SK-N-SH treated with all-trans-retinoic acid at 6 μM for 48 hours (cell line): Measurements from ENCODE around the gene SLC39A5.

Source experiments
- PPARA ChIP-seq: fragments of 250-450 bp; sonication (Bioruptor Pico); IDR thresholded peaks from 2 replicates; pipeline ENCODE4 v1.5.0; 2020; ENCODE audit warnings: mild to moderate bottlenecking, borderline replicate concordance
- ZFP3 ChIP-seq: fragments of 250-450 bp; sonication (Bioruptor Pico); IDR thresholded peaks from 2 replicates; pipeline ENCODE4 v1.5.0; 2020; ENCODE audit warnings: mild to moderate bottlenecking, moderate library complexity
- ZFP30 ChIP-seq: fragments of 450-650 bp; formaldehyde crosslinking; IDR thresholded peaks from 2 replicates; pipeline ENCODE4 v1.5.0; 2022; ENCODE audit warnings: mild to moderate bottlenecking, moderate library complexity
- ZNF70 ChIP-seq: fragments of 450-650 bp; formaldehyde crosslinking; IDR thresholded peaks from 2 replicates; pipeline ENCODE4 v1.5.0; 2020; ENCODE audit warnings: mild to moderate bottlenecking, moderate library complexity
- TF ChIP-seq, protein P1 (sequence below): fragments of 250-450 bp; sonication (Bioruptor Pico); IDR thresholded peaks from 2 replicates; pipeline ENCODE4 v1.8.0; 2020; ENCODE audit warnings: mild to moderate bottlenecking, moderate library complexity, borderline replicate concordance

DNA sequence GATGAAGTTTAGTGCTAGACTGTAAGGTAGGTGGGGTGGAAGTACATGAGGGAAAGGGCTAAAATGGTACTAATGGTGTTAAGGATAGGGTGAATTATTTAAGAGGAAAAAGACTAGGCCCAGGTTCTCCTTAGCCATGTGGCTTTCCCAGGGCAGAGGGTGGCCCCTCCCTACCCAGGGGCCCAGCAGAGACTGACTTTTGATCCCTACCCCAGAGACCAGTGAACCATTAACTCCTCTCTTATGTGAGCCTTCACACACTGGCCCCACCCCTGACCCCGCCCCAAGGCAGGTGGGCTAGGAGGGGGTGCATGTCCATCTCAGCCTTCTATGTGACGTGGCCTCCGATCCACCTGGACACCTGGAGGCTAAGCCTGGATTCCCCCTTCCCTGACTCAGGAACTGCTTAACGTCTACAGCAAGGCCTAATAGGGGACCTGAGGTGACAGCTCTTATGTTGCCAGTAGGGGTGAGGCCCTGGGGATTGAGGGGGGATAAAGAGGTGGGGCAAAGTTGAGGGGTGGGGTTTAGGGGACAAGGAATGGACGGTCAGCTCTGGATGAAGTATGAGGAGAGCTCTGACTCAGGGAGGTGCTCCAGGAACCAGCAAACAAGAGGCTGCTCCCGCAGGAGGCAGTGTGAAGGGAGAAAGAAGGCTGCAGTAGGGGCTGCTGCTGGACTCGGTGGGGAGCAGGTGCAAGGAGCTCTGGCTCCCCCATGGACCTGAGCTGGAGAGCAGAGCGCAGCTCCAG lies 757 bp downstream of the SLC39A5 start:
- TF ChIP-seq ZFP30, result no peak
- TF ChIP-seq, protein P1, sequence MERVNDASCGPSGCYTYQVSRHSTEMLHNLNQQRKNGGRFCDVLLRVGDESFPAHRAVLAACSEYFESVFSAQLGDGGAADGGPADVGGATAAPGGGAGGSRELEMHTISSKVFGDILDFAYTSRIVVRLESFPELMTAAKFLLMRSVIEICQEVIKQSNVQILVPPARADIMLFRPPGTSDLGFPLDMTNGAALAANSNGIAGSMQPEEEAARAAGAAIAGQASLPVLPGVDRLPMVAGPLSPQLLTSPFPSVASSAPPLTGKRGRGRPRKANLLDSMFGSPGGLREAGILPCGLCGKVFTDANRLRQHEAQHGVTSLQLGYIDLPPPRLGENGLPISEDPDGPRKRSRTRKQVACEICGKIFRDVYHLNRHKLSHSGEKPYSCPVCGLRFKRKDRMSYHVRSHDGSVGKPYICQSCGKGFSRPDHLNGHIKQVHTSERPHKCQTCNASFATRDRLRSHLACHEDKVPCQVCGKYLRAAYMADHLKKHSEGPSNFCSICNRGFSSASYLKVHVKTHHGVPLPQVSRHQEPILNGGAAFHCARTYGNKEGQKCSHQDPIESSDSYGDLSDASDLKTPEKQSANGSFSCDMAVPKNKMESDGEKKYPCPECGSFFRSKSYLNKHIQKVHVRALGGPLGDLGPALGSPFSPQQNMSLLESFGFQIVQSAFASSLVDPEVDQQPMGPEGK (CRISPR knock-in tag), result no peak
- no peak for TF ChIP-seq ZFP3
- TF ChIP-seq PPARA (CRISPR knock-in tag), result no peak
- TF ChIP-seq ZNF70, result no peak
